Activated naive CD4-positive, alpha-beta T cell treated with anti-CD3 and anti-CD28 coated beads, Interleukin-2, amount 50 U/mL, for 24 hours (primary cell): ENCODE measurements around the gene RHOA.
A peak's percentile ranks its signal among the peaks of the same experiment; 100 is the strongest.
"Not testable (repeated sequence)": the region's sequence is repeated elsewhere in the genome, so short reads cannot be mapped to it uniquely, and the experiment has no call there.

Experiments
- H3K27ac Mint-ChIP-seq: one replicate; pipeline ENCODE4 v1.8.0; 2021; ENCODE audit warnings: mild to moderate bottlenecking, mixed read lengths
- H3K27me3 Mint-ChIP-seq: one replicate; pipeline ENCODE4 v1.8.0; 2021; ENCODE audit warnings: mixed read lengths
- H3K36me3 Mint-ChIP-seq: one replicate; pipeline ENCODE4 v1.8.0; 2021; ENCODE audit warnings: mixed read lengths
- H3K4me1 Mint-ChIP-seq: one replicate; pipeline ENCODE4 v1.8.0; 2021; ENCODE audit warnings: mixed read lengths
- H3K4me3 Mint-ChIP-seq: one replicate; pipeline ENCODE4 v1.8.0; 2021; ENCODE audit warnings: mild to moderate bottlenecking, mixed read lengths
- H3K9me3 Mint-ChIP-seq: one replicate; pipeline ENCODE4 v1.8.0; 2021; ENCODE audit warnings: mixed read lengths

The RHOA gene

GRCh38 chr3:49357443-49358216, 54.1 kb downstream of the RHOA start:
- H3K27me3 Mint-ChIP-seq, H3K9me3 Mint-ChIP-seq: not testable (repeated sequence)
- Mint-ChIP-seq H3K27ac (peak overlapping the region; percentile 94), H3K4me1 (peaks cover 19% of the 10 kb centered on the region), H3K36me3 (peaks cover 10% of the 10 kb centered on the region), H3K4me3 (peak overlapping the region; percentile 96)

DNA sequence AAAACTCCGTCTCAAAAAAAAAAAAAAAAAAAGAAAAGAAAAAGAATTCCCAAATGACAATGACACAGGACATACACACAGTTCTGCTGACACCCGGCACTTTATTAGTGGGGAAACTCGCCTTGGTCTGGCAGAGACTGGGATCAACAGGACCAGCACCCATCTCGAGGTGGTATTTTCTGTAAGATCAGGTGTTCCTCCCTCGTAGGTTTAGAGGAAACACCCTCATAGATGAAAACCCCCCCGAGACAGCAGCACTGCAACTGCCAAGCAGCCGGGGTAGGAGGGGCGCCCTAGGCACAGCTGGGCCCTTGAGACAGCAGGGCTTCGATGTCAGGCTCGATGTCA, 54.7 kb downstream of the RHOA start:
- not testable (repeated sequence) for H3K9me3 Mint-ChIP-seq, H3K27me3 Mint-ChIP-seq, H3K36me3 Mint-ChIP-seq
- Mint-ChIP-seq H3K4me3 (peak overlapping the region; percentile 96), H3K4me1 (peaks cover 19% of the 10 kb centered on the region), H3K27ac (peak overlapping the region; percentile 94)

DNA sequence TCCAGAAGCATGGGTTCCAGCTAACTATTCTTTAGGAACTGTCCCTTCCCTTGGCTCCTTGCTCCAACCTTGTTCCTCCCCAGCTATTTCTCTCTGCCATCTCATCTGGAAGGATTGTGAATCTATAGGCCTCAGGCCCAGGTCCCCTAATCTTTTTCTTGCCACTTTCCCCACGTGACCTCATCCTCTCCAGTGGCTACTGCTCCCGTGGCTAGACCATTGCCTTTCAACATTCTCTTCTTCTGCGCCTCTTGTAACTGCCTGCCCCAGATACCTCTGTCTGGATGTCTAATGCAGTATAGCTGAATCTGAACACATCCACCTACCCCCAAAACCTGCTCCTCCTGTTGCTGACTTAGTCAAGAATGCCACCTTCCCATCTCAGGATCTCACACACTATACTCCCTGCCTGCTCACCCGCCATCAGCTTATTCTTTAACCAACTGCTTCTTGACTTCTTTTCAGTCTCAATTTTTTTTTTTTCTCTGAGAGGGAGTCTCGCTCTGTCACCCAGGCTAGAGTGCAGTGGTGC, 58.8 kb downstream of the RHOA start:
- no peaks in the 10 kb centered on the region for H3K9me3 Mint-ChIP-seq
- peaks cover 14% of the 10 kb centered on the region for H3K4me1 Mint-ChIP-seq
- no peak overlapping the region for H3K27ac Mint-ChIP-seq
- H3K4me3 Mint-ChIP-seq, result no peak overlapping the region
- H3K27me3 Mint-ChIP-seq, result no peaks in the 10 kb centered on the region
- H3K36me3 Mint-ChIP-seq, result peaks cover 5% of the 10 kb centered on the region

- H3K9me3 Mint-ChIP-seq, result no peaks in the 10 kb centered on the region
- no peak overlapping the region for H3K27ac Mint-ChIP-seq
- H3K36me3 Mint-ChIP-seq, result peaks cover 5% of the 10 kb centered on the region
- H3K4me3 Mint-ChIP-seq, result no peak overlapping the region
- H3K27me3 Mint-ChIP-seq, result no peaks in the 10 kb centered on the region
- H3K4me1 Mint-ChIP-seq, result peaks cover 9% of the 10 kb centered on the region
Measured at GRCh38 chr3:49352281-49352680, 59.5 kb downstream of the RHOA start.

GRCh38 chr3:49351521-49352011, 60.2 kb downstream of the RHOA start:
- Mint-ChIP-seq H3K36me3 (peaks cover 5% of the 10 kb centered on the region), H3K4me1 (peaks cover 11% of the 10 kb centered on the region), H3K4me3 (no peak overlapping the region), H3K27me3 (no peaks in the 10 kb centered on the region), H3K27ac (no peak overlapping the region), H3K9me3 (no peaks in the 10 kb centered on the region)

- Mint-ChIP-seq H3K4me1 (peaks cover 15% of the 10 kb centered on the region), H3K27ac (no peak overlapping the region), H3K27me3 (no peaks in the 10 kb centered on the region)
Measured at GRCh38 chr3:49349348-49350114, 62.2 kb downstream of the RHOA start.

DNA sequence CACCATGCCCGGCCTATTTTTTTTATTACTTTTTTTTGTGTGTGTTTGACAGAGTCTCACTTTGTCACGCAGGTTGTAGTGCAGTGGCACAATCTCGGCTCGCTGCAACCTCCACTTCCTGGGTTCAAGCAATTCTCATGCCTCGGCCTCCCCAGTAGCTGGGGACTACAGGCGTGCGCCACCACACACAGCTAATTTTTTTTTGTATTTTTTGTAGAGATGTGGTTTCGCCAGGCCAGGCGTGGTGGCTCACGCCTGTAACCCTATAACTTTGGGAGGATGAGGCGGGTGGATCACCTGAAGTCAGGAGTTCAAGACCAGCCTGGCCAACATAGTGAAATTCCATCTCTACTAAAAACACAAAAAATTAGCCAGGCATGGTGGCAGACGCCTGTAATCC, 63.4 kb downstream of the RHOA start:
- H3K4me3 Mint-ChIP-seq, H3K36me3 Mint-ChIP-seq, H3K27me3 Mint-ChIP-seq, H3K27ac Mint-ChIP-seq, H3K9me3 Mint-ChIP-seq: not testable (repeated sequence)
- peaks cover 15% of the 10 kb centered on the region for H3K4me1 Mint-ChIP-seq

More at GRCh38 chr3:49349348-49350114, 62.2 kb downstream of the RHOA start:
- Mint-ChIP-seq H3K9me3 (no peaks in the 10 kb centered on the region), H3K36me3 (no peaks in the 10 kb centered on the region), H3K4me3 (no peak overlapping the region)

- H3K9me3 Mint-ChIP-seq, result no peaks in the 10 kb centered on the region
- no peak overlapping the region for H3K4me3 Mint-ChIP-seq
- H3K27me3 Mint-ChIP-seq, result no peaks in the 10 kb centered on the region
- peak overlapping the region; percentile 72 for H3K27ac Mint-ChIP-seq
- H3K4me1 Mint-ChIP-seq, result peaks cover 22% of the 10 kb centered on the region
- H3K36me3 Mint-ChIP-seq, result no peaks in the 10 kb centered on the region
Measured at GRCh38 chr3:49346797-49347251, 65.0 kb downstream of the RHOA start.

GRCh38 chr3:49343163-49343562, 68.6 kb downstream of the RHOA start:
- Mint-ChIP-seq H3K27ac (no peak overlapping the region), H3K4me3 (no peak overlapping the region), H3K27me3 (no peaks in the 10 kb centered on the region), H3K9me3 (no peaks in the 10 kb centered on the region), H3K4me1 (peaks cover 50% of the 10 kb centered on the region), H3K36me3 (no peaks in the 10 kb centered on the region)

GRCh38 chr3:49341996-49342395, 69.8 kb downstream of the RHOA start:
- Mint-ChIP-seq H3K4me3 (peak overlapping the region; percentile 21), H3K4me1 (peaks cover 56% of the 10 kb centered on the region), H3K27me3 (no peaks in the 10 kb centered on the region), H3K9me3 (no peaks in the 10 kb centered on the region), H3K36me3 (no peaks in the 10 kb centered on the region), H3K27ac (peak overlapping the region; percentile 93)

DNA sequence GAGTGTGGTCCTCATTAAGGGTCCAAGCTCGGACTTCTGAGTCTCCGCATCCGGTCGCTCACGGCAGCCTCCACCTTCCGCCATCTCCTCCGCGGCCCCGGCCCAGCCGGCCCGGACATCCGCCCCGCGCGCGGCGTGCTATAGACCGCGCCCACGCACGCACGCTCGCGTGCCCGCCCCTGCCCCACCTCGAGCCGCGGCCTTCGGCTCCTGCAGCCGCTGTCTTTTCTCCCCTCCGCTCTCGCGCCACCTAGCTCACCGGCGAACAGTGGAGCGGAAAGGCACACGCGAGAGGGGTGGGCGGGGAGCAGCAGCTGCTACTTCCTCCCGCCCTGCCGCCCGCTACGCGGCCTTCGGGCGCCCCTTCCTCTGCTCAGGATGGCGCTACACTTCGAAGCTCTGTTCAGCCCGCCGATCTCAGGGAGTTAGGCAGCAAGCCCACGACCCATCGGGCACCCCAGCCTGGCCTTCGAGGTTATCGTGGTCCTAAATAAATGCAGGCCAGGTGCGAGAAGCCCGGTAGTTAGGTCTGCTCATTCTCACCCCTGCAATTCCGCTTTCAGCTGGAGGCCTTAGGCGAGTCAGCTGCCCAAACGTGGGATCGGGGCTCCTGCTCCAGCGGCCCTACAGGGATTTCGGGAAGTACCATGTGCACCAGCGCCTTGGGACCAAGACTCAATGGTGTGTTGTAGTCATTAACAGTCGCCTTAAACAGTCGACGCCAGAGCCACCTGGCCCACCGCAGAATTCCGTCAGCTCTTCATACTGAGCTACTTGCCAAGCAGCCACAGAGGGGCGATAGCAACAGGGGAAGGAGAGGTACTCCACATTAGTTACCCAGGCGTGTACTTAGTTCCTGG, 71.6 kb downstream of the RHOA start, which contains the start of gene USP4:
USP4 (minus strand) TSS at position 113 of the 860 bp plus-strand sequence; CDS start at position 84, 29 bp downstream.
- Mint-ChIP-seq H3K27me3 (no peaks in the 10 kb centered on the region), H3K9me3 (no peaks in the 10 kb centered on the region), H3K4me3 (peak within 1 kb of the TSS; percentile 97), H3K4me1 (peaks cover 51% of the 10 kb centered on the region), H3K27ac (peak within 1 kb of the TSS; percentile 93), H3K36me3 (no peaks in the 10 kb centered on the region)

GRCh38 chr3:49339581-49339940, 72.2 kb downstream of the RHOA start:
- H3K4me1 Mint-ChIP-seq, result peaks cover 51% of the 10 kb centered on the region
- peak overlapping the region; percentile 93 for H3K27ac Mint-ChIP-seq
- H3K27me3 Mint-ChIP-seq, result no peaks in the 10 kb centered on the region
- H3K4me3 Mint-ChIP-seq, result peak overlapping the region; percentile 97
- no peaks in the 10 kb centered on the region for H3K9me3 Mint-ChIP-seq
- H3K36me3 Mint-ChIP-seq, result no peaks in the 10 kb centered on the region

GRCh38 chr3:49333916-49334633, 77.7 kb downstream of the RHOA start:
- Mint-ChIP-seq H3K36me3 (peaks cover 6% of the 10 kb centered on the region), H3K9me3 (no peaks in the 10 kb centered on the region), H3K4me1 (peaks cover 42% of the 10 kb centered on the region), H3K27ac (no peak overlapping the region), H3K4me3 (no peak overlapping the region), H3K27me3 (no peaks in the 10 kb centered on the region)

DNA sequence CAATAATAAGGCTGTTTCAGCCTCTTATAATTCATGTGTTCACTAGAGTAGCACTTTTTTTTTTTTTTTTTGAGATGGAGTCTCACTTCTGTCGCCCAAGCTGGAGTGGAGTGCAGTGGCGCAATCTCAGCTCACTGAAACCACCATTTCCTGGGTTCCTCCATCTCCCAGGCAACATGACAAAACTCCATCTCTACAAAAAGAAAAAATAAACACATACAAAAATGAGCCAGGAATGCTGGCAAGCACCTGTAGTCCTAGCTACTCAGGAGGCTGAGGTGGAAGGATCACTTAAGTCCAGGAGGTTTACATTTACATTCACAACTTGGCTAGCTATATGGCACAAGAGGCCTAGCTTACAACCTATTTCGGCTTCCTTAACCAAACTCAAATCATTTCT, 78.7 kb downstream of the RHOA start:
- Mint-ChIP-seq H3K36me3 (peaks cover 6% of the 10 kb centered on the region), H3K4me3 (peak overlapping the region; percentile 56), H3K9me3 (no peaks in the 10 kb centered on the region), H3K4me1 (peaks cover 32% of the 10 kb centered on the region), H3K27ac (peak overlapping the region; percentile 23), H3K27me3 (no peaks in the 10 kb centered on the region)

DNA sequence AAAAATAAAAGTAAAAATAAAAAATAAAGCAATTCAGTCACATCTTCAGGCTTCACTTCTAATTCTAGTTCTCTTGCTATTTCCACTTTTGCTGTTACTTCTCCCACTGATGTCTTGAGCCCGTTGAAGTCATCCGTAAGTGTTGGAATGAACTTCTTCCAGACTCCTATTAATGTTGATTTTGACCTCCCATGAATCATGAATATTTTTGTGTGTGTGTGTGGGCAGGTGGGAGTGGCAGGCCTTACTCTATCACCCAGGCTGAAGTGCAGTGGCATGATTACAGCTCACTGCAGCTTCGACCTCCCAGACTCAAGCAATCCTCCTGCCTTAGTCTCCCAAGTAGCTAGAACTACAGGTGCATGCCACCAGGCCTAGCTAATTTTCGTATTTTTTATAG, 82.6 kb downstream of the RHOA start:
- Mint-ChIP-seq H3K4me1 (peaks cover 19% of the 10 kb centered on the region), H3K27me3 (no peaks in the 10 kb centered on the region), H3K4me3 (no peak overlapping the region), H3K36me3 (peaks cover 11% of the 10 kb centered on the region), H3K27ac (no peak overlapping the region), H3K9me3 (no peaks in the 10 kb centered on the region)
